ENCODE measurements around the gene CCDC78.

DNA sequence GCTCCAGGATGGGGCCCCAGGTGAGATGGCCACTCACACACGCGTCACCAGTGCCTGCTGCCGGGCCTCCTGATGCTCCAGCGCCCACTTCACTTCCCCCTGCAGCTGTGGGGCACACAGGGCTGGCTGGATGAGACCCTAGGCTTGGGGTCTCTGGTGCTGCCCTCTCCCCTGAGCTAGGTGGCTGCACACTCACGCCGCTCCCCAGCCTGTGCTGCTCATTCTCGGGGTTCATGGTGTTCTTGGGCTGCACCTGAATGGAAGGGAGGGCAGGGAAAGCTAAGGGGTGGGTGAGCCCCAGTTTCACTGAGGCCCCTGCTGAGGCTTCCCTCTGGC, 1.2 kb downstream of the CCDC78 start:
- no peak; the same call in 1 of the 2 replicates for TF ChIP-seq POLR2A (IDR thresholded peaks at IDR 0.05; ENCODE audit: low read depth, low read length)
- TF ChIP-seq POLR2AphosphoS5 (IDR thresholded peaks at IDR 0.05; ENCODE audit: low read depth, low read length) = no peak
- no peak for TF ChIP-seq TAF1 (IDR thresholded peaks at IDR 0.05; ENCODE audit: borderline replicate concordance, low read depth, low read length)
